AG20443 (cell line): Measurements from ENCODE around the gene PPM1L.
A peak's percentile ranks its signal among the peaks of the same experiment; 100 is the strongest.

Experiments
- DNase-seq: peaks from one replicate; pipeline ENCODE4 v3.0.0; 2012; ENCODE audit warnings: low spot score, mixed read lengths

The PPM1L gene

DNA sequence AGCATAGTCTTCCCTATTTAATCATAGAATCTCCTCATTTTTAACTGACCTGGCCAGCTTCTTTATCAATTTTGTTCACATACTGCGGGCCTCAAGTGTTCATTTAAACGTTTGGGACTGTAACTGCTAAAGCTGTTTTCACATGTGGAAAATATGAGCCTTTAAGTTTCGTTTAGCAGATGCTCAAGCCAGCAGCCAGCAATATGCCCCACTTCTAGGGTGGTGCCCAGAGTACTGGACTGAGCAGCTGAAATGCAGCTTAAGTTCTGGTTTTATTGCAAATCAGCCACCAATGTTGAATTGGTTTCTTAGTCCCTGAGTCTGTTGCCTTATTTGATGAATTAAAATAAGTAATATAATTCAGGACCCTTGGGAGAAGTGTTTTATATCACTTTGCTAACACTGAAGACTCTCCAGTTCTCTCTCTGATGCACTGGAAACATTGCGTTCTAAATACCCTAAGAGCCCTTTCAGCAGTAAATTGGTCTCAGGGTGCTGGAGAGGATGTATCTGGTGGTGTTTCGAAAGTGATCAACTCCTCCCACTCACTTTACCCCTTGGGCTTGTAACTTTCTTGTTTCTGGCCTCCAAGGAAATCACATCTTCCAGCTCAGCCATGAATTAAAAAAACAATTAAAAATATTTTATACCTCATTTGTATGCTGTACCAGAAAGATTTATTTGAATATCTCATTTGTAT lies 287.5 kb downstream of the PPM1L start:
- DNase-seq, result no peak

GRCh38 chr3:161049683-161050248 lies 293.7 kb downstream of the PPM1L start:
- DNase-seq, result no peak

GRCh38 chr3:161050935-161051334 lies 294.9 kb downstream of the PPM1L start:
- no peak for DNase-seq

DNA sequence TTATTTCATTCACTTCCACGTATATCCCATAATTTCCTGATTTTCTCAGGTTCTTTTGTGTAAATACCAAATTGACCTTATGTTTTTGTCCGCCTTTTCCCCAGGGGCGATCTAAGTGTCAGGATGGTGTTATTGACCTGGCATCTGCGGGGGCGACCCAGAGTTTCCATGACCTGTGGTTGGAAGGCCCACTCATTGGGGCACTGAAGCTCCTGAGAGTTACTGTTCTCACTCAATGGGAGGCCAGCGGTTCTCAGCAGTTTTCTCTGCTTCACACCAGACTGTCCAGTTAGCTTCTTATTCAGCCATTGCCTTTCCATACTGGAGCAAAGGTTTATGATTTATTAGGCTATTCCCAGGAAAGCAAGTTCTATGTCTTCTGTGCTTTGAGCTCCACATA lies 295.8 kb downstream of the PPM1L start:
- no peak for DNase-seq

- no peak for DNase-seq
Measured at GRCh38 chr3:161054860-161055604, 299.0 kb downstream of the PPM1L start.

GRCh38 chr3:161064413-161064812 lies 308.4 kb downstream of the PPM1L start:
- no peak for DNase-seq

GRCh38 chr3:161066930-161067329 lies 310.9 kb downstream of the PPM1L start:
- DNase-seq, result no peak

- no peak for DNase-seq
Measured at GRCh38 chr3:161067335-161067734, 311.3 kb downstream of the PPM1L start.

GRCh38 chr3:161069511-161070251 lies 313.6 kb downstream of the PPM1L start:
- peak; percentile 59 for DNase-seq

GRCh38 chr3:161070252-161070930 lies 314.4 kb downstream of the PPM1L start:
- no peak for DNase-seq

GRCh38 chr3:161070980-161071663 lies 315.1 kb downstream of the PPM1L start:
- DNase-seq, result no peak

DNA sequence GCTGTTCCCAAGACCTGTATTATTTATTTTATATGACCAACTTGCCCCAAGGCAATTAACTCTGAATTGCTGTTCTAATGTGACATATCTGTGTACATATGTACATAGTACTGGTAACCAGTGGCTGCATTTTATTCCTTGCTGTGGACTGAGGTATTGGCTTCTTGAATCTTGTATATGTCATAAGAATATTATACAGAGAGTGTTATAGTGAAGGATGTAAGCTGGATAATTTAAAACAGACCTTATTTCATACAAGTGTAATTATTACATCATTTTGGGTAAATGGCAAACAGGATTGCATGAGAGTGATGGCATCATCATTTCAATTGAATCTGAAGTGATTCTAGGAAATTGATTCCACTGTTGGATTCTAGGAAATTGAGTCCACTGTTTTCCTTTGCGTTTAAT lies 316.2 kb downstream of the PPM1L start:
- DNase-seq, result no peak

GRCh38 chr3:161072751-161073150 lies 316.7 kb downstream of the PPM1L start:
- no peak for DNase-seq

DNA sequence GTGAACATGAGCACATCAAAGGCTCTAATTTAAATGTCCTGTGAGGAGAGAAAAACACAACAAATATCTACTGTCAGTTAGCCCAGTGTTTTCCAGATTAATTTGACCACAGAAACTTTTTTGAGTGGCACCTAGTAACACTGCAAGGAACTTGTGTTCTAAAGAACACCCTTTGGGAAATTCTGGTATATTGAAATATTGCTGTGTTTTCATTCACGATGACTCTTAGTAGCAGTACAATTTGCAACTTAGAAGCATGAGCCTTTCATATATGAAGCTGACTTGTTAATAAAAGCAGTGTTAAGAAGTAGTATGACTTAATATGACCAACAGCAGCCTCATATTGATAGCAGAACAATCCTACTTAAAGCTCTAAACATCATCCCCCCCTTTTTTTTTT lies 317.1 kb downstream of the PPM1L start:
- no peak for DNase-seq

DNA sequence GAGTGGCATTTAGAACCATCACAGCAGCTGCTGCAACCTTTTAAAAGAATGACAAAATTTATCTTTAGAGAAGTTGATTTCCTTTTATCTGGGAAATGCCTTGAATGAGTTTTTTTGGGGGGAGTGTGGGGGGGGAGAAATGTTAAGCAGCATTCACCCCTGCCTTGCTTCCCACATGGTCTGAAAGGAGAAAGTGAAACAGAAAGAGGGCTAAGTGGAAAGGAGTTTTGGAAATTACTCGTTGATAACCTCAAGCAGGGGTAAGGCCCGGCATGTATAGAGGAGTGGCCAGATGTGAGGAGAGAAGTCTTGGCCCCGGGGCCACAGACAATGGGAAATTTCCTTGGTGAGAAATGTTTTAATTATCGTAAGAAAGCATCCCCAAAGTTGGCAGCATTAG lies 325.6 kb downstream of the PPM1L start:
- no peak for DNase-seq

GRCh38 chr3:161082063-161082462 lies 326.0 kb downstream of the PPM1L start:
- no peak for DNase-seq

DNA sequence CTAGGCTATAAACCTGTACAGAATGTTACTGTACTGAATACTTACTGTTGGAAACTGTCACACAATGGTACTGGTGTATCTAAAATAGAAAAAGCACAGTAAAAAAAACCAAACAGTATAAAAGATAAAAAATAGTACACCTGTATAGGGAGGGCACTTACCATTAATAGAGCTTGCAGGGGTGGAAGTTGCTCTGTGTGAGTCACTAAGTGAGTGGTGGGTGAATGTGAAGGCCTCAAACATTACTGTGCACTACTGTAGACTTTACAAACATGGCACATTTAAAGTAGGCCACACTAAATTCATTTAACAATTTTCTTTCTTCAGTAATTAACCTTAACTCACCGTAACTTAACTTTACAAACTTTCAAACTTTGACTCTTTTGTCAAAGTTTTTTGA lies 327.1 kb downstream of the PPM1L start:
- DNase-seq, result no peak

DNA sequence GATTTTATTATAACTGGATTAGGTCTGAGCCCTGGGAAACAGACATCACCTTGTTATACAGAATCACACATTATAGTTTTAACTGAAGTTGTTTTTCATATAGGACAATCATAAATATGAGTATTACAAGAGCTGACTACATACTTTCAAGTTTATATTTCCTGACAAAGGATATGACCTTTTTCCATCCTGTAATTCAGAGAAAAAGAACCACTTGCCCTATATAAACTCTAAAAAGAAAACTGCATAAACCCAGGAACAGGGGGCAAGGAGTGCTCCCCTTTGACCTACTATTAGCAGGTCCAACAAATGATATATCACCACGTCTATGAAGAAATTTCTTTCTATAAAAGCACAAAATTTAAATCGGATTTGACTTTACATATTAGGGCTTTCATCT lies 328.2 kb downstream of the PPM1L start:
- DNase-seq, result no peak

- DNase-seq, result no peak
Measured at GRCh38 chr3:161093895-161094294, 337.9 kb downstream of the PPM1L start.

DNA sequence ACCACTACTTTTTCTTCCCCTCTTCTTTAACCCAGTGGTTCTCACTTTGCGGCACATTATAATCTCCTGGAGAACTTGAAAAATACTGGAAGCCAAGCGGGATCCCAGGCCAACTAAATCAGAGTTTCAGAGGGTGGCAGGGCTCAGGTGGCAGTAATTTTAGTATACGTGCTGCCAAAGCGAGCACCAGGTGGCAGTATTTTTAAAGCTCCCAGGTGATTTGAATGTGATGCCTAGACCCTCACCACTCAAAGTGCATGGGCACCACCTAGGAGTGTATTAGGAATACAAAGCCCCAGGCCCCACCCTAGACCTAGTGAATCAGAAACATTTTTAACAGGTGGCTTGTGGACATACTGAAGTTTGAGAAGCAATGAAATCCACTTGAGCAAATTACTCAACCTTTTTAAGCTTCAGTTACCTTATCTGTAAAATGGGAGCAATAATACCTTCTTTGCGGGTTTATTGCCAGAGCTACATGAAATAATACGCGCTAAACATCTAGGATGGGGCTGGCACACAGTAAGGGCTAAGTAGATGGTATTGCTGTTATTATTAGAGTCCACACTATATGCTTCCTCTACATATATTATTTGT lies 340.8 kb downstream of the PPM1L start:
- no peak for DNase-seq

- DNase-seq, result no peak
Measured at GRCh38 chr3:161100994-161101393, 345.0 kb downstream of the PPM1L start.
